NCI-H2196 treated with DMSO at 0.1 percent for 48 hours (cell line): ENCODE data around the gene ASL.
"Not testable (repeated sequence)": the region's sequence is repeated elsewhere in the genome, so short reads cannot be mapped to it uniquely, and the experiment has no call there.

Experiments
- DNase-seq: peaks from one replicate; lab custom pipeline; 2025; ENCODE audit not compliant: unreplicated experiment; lab: John Stamatoyannopoulos, UW

ASL gene

GRCh38 chr7:66072208-66072607 is 3.4 kb upstream of the ASL start:
- DNase-seq: not testable (repeated sequence)

GRCh38 chr7:66076462-66077329 is 1.1 kb downstream of the ASL start:
- DNase-seq: no peak

DNA sequence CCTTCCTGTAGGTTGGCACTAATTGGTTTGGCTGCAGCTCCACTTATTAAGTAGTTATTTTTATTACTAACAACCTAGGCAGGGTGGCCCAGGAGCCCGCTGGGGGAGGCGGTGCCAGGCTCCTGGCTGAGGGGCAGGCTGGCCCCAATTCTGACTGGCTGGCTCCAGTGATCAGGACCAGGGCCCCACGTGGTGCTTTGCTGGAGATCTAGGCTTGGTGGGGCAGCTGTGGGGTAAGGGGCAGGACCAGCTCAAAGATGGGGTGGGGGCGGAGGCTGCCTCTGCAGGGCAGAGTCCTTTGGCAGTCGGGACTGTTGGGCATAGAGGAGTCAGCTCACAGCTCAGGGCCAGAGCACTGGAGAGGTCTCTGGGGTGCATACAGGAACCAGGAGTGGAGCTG is 2.4 kb downstream of the ASL start:
- no peak for DNase-seq

- DNase-seq: no peak
Observed at GRCh38 chr7:66082083-66082482, 6.5 kb downstream of the ASL start.

DNA sequence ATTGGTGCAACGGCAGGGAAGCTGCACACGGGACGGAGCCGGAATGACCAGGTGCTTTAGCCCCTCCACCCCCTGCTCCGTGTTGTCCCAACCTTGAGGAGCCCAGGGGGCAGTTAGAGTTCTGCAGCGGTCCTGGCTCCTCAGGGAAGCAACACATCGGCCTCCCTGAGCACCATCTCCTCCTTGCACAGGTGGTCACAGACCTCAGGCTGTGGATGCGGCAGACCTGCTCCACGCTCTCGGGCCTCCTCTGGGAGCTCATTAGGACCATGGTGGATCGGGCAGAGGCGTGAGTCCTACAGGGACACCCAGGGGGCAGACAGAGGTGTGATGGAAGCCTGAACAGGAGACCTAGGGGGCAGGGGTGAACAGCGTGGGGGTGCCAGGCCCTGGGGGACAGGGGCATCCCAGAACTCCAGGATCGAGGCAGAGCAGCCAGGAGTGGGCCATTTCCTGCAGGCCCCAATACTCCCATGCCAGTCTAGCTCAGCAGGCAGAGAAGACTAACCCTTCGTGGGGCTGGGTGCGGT is 7.3 kb downstream of the ASL start:
- DNase-seq: no peak

- no peak for DNase-seq
Observed at GRCh38 chr7:66083677-66084076, 8.1 kb downstream of the ASL start.

- no peak for DNase-seq
Observed at GRCh38 chr7:66088861-66089838, 13.5 kb downstream of the ASL start.

DNA sequence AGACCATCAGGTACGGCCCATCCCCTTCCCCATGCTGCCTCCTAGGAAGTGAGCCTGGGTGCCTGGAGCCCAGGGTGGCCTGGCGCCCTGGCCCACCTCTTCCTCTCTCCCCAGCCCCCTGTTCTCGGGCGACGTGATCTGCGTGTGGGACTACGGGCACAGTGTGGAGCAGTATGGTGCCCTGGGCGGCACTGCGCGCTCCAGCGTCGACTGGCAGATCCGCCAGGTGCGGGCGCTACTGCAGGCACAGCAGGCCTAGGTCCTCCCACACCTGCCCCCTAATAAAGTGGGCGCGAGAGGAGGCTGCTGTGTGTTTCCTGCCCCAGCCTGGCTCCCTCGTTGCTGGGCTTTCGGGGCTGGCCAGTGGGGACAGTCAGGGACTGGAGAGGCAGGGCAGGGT is 17.0 kb downstream of the ASL start:
- DNase-seq: no peak

GRCh38 chr7:66095010-66095409 is 19.4 kb downstream of the ASL start:
- DNase-seq: no peak

- no peak for DNase-seq
Observed at GRCh38 chr7:66099232-66099550, 23.6 kb downstream of the ASL start.

GRCh38 chr7:66099551-66100407 is 24.2 kb downstream of the ASL start:
- DNase-seq: peak; percentile 83

- no peak for DNase-seq
Observed at GRCh38 chr7:66100408-66101050, 24.9 kb downstream of the ASL start.

DNA sequence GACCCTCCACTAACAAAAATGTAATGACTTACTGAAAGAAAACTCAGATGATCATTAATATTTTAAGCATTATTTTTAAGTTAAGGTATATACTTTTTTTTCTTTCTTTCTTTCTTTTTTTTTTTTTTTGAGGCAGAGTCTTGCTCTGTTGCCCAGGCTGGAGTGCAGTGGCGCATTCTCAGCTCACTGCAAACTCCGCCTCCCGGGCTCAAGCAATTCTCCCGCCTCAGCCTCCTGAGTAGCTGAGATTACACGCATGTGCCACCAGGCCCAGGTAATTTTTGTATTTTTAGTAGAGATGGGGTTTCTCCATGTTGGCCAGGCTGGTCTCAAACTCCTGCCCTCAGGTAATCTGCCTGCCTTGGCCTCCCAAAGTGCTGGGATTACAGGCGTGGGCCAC is 26.5 kb downstream of the ASL start:
- DNase-seq: not testable (repeated sequence)

DNA sequence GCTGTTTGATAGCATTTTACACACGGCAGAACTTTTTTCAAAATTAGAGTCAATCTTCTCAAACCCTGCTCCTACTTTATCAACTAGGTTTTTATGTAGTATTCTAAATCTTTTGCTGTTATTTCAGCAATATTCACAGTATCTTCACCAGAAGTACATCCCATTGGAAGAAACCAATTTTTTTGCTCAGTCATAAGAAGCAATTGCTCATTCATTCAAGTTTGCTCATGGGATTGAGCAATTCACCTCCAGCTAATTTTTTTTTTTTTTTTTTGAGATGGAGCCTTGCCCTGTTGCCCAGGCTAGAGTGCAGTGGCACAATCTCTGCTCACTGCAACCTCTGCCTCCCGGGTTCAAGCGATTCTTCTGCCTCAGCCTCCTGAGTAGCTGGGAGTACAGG is 28.4 kb downstream of the ASL start:
- DNase-seq: not testable (repeated sequence)

GRCh38 chr7:66105263-66105748 is 29.7 kb downstream of the ASL start:
- DNase-seq: no peak

DNA sequence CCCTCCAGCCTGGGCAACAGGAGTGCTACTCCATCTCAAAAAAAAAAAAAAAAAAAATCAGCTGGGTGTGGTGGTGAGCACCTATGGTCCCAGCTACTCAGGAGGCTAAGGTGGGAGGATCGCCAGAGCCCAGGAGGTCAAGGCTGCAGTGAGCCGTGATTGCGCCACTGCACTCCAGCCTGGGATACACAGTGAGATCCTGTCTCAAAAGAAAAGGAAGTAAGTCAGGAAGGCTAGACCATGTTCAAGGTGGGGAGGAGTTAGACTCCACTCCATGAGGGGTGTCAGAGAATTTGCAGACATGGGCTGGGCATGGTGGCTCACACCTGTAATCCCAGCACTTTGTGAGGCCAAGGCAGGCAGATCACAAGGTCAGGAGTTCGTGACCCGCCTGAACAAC is 32.8 kb downstream of the ASL start:
- DNase-seq: not testable (repeated sequence)

DNA sequence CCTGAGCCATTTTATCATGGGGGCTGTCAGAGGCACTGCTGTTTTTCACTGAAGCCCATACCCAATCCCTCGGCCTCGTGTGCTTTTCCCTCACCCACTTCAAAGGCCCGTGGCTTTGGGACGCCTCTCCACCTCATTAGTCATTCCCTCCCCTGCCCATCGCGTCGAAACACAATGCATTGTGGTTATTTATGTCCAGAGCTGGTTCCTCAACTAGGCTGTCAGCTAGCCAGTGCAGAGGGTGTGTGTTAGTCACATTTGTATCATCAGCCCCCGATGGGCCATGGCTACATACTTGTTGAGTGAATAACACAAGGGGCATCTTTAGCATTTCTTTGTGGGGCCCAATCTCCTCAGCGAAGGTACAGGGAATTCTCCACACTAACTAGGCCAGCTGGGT is 35.2 kb downstream of the ASL start:
- no peak for DNase-seq

DNA sequence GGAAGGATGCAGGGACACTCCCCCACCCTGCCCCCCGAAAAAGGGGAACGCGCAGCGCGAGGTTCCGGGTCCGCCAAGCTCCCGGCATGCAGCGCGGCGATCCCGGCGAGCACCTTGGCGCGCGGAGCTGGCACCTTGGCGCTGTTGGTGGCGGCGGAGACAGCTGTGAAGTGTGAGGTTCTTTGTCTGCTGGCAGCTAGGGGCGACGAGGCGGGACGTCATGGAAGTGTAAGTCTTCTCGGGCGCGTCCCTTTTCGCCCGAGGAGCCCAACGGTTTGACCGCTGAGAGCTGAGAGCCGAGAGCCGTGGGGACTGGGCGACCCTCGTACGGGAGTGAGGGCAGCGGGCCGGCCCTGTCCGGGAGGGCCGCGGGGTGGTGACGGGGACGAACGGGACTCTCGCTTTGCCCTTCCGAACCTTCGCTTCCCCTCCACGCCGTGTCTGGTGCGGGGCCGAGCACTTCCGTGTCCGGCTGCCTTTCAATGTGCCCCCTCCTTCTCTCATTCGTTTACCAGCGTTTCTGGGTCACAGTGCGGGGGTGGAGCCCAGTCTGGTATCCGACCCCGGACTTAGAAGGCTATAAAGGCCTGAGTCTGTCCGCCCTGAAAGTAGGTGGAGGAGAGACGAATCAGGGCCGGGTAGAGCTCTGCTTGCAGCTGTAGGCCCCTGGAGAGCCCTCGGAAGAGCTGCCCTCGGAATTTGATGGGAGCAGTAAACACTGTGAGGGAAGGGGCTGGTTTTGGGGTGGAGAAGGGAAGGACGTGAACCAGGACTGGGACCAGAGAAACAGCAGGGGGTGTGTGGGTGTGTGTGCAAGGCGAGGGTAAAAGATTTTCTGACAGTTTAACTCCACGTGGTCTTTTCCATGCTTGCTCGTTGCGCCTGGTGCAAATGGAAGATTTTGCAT is 39.4 kb downstream of the ASL start, which contains the start of gene CRCP:
Gene CRCP (plus strand): TSS at position 105 of the 907 bp plus-strand sequence. CDS start 116 bp downstream, at position 221.
- DNase-seq: peak; percentile 35
